Activated CD8-positive, alpha-beta memory T cell treated with anti-CD3 and anti-CD28 coated beads, Interleukin-2, amount 10 ng/mL, durations not matched to agents 7 days and 5 days (primary cell): ENCODE data around the gene GRID1. TPM values are rescaled to one million over a fixed set of nuclear protein-coding genes. Genes with fewer than 3 reads are reported as not detected.

Source experiments
- ATAC-seq: fragments of 150-1000 bp; cut with Tn5 transposase; one replicate; pipeline ENCODE4 v1.10.0; 2021; ENCODE audit warnings: moderate library complexity
- CTCF ChIA-PET: fragments of 350-600 bp; sonication (Branson Sonifier 250); formaldehyde crosslinking; loops from one replicate; lab custom pipeline; 2021; ENCODE audit warnings: antibody characterized with exemption; lab: Charles Lee
- DNase-seq: peaks from one replicate; pipeline ENCODE4 v3.0.0-alpha.2; 2020
- H3K27ac Mint-ChIP-seq: one replicate; pipeline ENCODE4 v1.8.0; 2021; ENCODE audit warnings: mild to moderate bottlenecking, mixed read lengths
- H3K27me3 Mint-ChIP-seq: one replicate; pipeline ENCODE4 v1.8.0; 2021; ENCODE audit warnings: mixed read lengths
- H3K36me3 Mint-ChIP-seq: one replicate; pipeline ENCODE4 v1.8.0; 2021; ENCODE audit warnings: mild to moderate bottlenecking, mixed read lengths
- H3K4me1 Mint-ChIP-seq: one replicate; pipeline ENCODE4 v1.8.0; 2021; ENCODE audit warnings: mixed read lengths
- H3K4me3 Mint-ChIP-seq: one replicate; pipeline ENCODE4 v1.8.0; 2021; ENCODE audit warnings: mild to moderate bottlenecking, moderate library complexity, mixed read lengths
- H3K9me3 Mint-ChIP-seq: one replicate; pipeline ENCODE4 v1.8.0; 2022; ENCODE audit warnings: low read depth, mixed read lengths
- total RNA-seq, 2 experiments: library from RNA; stranded (reverse); gene quantifications; one replicate each; pipeline ENCODE4 v1.2.3, GENCODE V29; 2021

GRID1 gene
- total RNA-seq, 2 experiments from 2014 or later, result not detected

- DNase-seq, result no peak
- no peak overlapping the region for H3K4me3 Mint-ChIP-seq
- no peak overlapping the region for H3K27ac Mint-ChIP-seq
- H3K36me3 Mint-ChIP-seq, result no peaks in the 10 kb centered on the region
- ATAC-seq, result no peak
- peaks cover 10% of the 10 kb centered on the region for H3K27me3 Mint-ChIP-seq
- CTCF ChIA-PET, result no interaction called here
- H3K9me3 Mint-ChIP-seq, result no peaks in the 10 kb centered on the region
- H3K4me1 Mint-ChIP-seq, result no peaks in the 10 kb centered on the region
Measured at GRCh38 chr10:85864868-85865526, 501.6 kb downstream of the GRID1 start.

GRCh38 chr10:85864173-85864549 is 502.4 kb downstream of the GRID1 start:
- ATAC-seq (no peak), DNase-seq (no peak)
- Mint-ChIP-seq H3K4me1 (no peaks in the 10 kb centered on the region), H3K27me3 (peaks cover 10% of the 10 kb centered on the region), H3K4me3 (no peak overlapping the region), H3K36me3 (no peaks in the 10 kb centered on the region), H3K9me3 (no peaks in the 10 kb centered on the region), H3K27ac (no peak overlapping the region)
- CTCF ChIA-PET, result no interaction called here

- Mint-ChIP-seq H3K9me3 (no peaks in the 10 kb centered on the region), H3K4me1 (no peaks in the 10 kb centered on the region), H3K27ac (no peak overlapping the region), H3K36me3 (no peaks in the 10 kb centered on the region), H3K27me3 (peaks cover 10% of the 10 kb centered on the region), H3K4me3 (no peak overlapping the region)
- CTCF ChIA-PET, result no interaction called here
- no peak for DNase-seq
- no peak for ATAC-seq
Measured at GRCh38 chr10:85863301-85864172, 503.1 kb downstream of the GRID1 start.

- H3K4me1 Mint-ChIP-seq, result no peaks in the 10 kb centered on the region
- no peaks in the 10 kb centered on the region for H3K9me3 Mint-ChIP-seq
- DNase-seq, result no peak
Measured at GRCh38 chr10:85862771-85863170, 503.8 kb downstream of the GRID1 start.

GRCh38 chr10:85861513-85862197 is 504.9 kb downstream of the GRID1 start:
- Mint-ChIP-seq H3K4me1 (no peaks in the 10 kb centered on the region), H3K36me3 (no peaks in the 10 kb centered on the region), H3K27me3 (peaks cover 10% of the 10 kb centered on the region), H3K27ac (no peak overlapping the region), H3K9me3 (no peaks in the 10 kb centered on the region), H3K4me3 (no peak overlapping the region)
- ATAC-seq (no peak), DNase-seq (no peak)
- CTCF ChIA-PET, result no interaction called here

More at GRCh38 chr10:85862771-85863170, 503.8 kb downstream of the GRID1 start:
- H3K4me3 Mint-ChIP-seq, result no peak overlapping the region
- no peaks in the 10 kb centered on the region for H3K36me3 Mint-ChIP-seq
- H3K27me3 Mint-ChIP-seq, result peaks cover 10% of the 10 kb centered on the region
- no peak overlapping the region for H3K27ac Mint-ChIP-seq
- ATAC-seq, result no peak
- CTCF ChIA-PET, result no interaction called here

GRCh38 chr10:85859859-85860258 is 506.7 kb downstream of the GRID1 start:
- Mint-ChIP-seq H3K4me3 (no peak overlapping the region), H3K9me3 (no peaks in the 10 kb centered on the region), H3K27ac (no peak overlapping the region), H3K36me3 (no peaks in the 10 kb centered on the region), H3K4me1 (no peaks in the 10 kb centered on the region), H3K27me3 (peaks cover 8% of the 10 kb centered on the region)
- CTCF ChIA-PET, result no interaction called here
- DNase-seq (no peak), ATAC-seq (no peak)

- H3K36me3 Mint-ChIP-seq, result no peaks in the 10 kb centered on the region
- H3K27ac Mint-ChIP-seq, result no peak overlapping the region
- H3K4me1 Mint-ChIP-seq, result no peaks in the 10 kb centered on the region
- DNase-seq (no peak), ATAC-seq (no peak)
- H3K4me3 Mint-ChIP-seq, result no peak overlapping the region
- H3K27me3 Mint-ChIP-seq, result peaks cover 8% of the 10 kb centered on the region
- CTCF ChIA-PET, result no interaction called here
- no peaks in the 10 kb centered on the region for H3K9me3 Mint-ChIP-seq
Measured at GRCh38 chr10:85858776-85859515, 507.6 kb downstream of the GRID1 start.

- CTCF ChIA-PET, result no interaction called here
- no peak overlapping the region for H3K27ac Mint-ChIP-seq
Measured at GRCh38 chr10:85857791-85858190, 508.8 kb downstream of the GRID1 start.

GRCh38 chr10:85857305-85857704 is 509.3 kb downstream of the GRID1 start:
- ATAC-seq, result no peak
- no peaks in the 10 kb centered on the region for H3K9me3 Mint-ChIP-seq
- CTCF ChIA-PET, result no interaction called here

More at GRCh38 chr10:85857791-85858190, 508.8 kb downstream of the GRID1 start:
- Mint-ChIP-seq H3K4me1 (no peaks in the 10 kb centered on the region), H3K36me3 (no peaks in the 10 kb centered on the region), H3K4me3 (no peak overlapping the region), H3K9me3 (no peaks in the 10 kb centered on the region), H3K27me3 (peaks cover 3% of the 10 kb centered on the region)
- ATAC-seq (no peak), DNase-seq (no peak)

GRCh38 chr10:85851934-85852333 is 514.7 kb downstream of the GRID1 start:
- ATAC-seq (no peak), DNase-seq (no peak)
- Mint-ChIP-seq H3K4me3 (no peak overlapping the region), H3K36me3 (no peaks in the 10 kb centered on the region), H3K27ac (no peak overlapping the region), H3K27me3 (no peaks in the 10 kb centered on the region), H3K9me3 (no peaks in the 10 kb centered on the region), H3K4me1 (no peaks in the 10 kb centered on the region)
- CTCF ChIA-PET, result no interaction called here

More at GRCh38 chr10:85857305-85857704, 509.3 kb downstream of the GRID1 start:
- Mint-ChIP-seq H3K27ac (no peak overlapping the region), H3K4me1 (no peaks in the 10 kb centered on the region), H3K27me3 (no peaks in the 10 kb centered on the region), H3K36me3 (no peaks in the 10 kb centered on the region), H3K4me3 (no peak overlapping the region)
- DNase-seq, result no peak

- DNase-seq (no peak), ATAC-seq (no peak)
- Mint-ChIP-seq H3K9me3 (no peaks in the 10 kb centered on the region), H3K27me3 (no peaks in the 10 kb centered on the region), H3K27ac (no peak overlapping the region), H3K4me3 (no peak overlapping the region), H3K4me1 (no peaks in the 10 kb centered on the region), H3K36me3 (no peaks in the 10 kb centered on the region)
- CTCF ChIA-PET, result no interaction called here
Measured at GRCh38 chr10:85851325-85851724, 515.3 kb downstream of the GRID1 start.

- CTCF ChIA-PET, result no interaction called here
- no peak for DNase-seq
- Mint-ChIP-seq H3K27ac (no peak overlapping the region), H3K4me1 (no peaks in the 10 kb centered on the region), H3K9me3 (no peaks in the 10 kb centered on the region), H3K4me3 (no peak overlapping the region), H3K27me3 (no peaks in the 10 kb centered on the region), H3K36me3 (no peaks in the 10 kb centered on the region)
- ATAC-seq, result no peak
Measured at GRCh38 chr10:85850736-85851135, 515.9 kb downstream of the GRID1 start.

- H3K4me3 Mint-ChIP-seq, result no peak overlapping the region
- H3K27ac Mint-ChIP-seq, result no peak overlapping the region
- H3K27me3 Mint-ChIP-seq, result no peaks in the 10 kb centered on the region
- no peaks in the 10 kb centered on the region for H3K9me3 Mint-ChIP-seq
- H3K4me1 Mint-ChIP-seq, result no peaks in the 10 kb centered on the region
- no peaks in the 10 kb centered on the region for H3K36me3 Mint-ChIP-seq
- DNase-seq, result no peak
- no peak for ATAC-seq
- CTCF ChIA-PET, result no interaction called here
Measured at GRCh38 chr10:85849315-85849714, 517.3 kb downstream of the GRID1 start.
